Measurements from ENCODE around the gene TPCN1.
A peak's percentile ranks its signal among the peaks of the same experiment; 100 is the strongest.

Gene TPCN1

GRCh38 chr12:113226696-113227568 lies 5.7 kb downstream of the TPCN1 start:
- no peak for DNase-seq

DNA sequence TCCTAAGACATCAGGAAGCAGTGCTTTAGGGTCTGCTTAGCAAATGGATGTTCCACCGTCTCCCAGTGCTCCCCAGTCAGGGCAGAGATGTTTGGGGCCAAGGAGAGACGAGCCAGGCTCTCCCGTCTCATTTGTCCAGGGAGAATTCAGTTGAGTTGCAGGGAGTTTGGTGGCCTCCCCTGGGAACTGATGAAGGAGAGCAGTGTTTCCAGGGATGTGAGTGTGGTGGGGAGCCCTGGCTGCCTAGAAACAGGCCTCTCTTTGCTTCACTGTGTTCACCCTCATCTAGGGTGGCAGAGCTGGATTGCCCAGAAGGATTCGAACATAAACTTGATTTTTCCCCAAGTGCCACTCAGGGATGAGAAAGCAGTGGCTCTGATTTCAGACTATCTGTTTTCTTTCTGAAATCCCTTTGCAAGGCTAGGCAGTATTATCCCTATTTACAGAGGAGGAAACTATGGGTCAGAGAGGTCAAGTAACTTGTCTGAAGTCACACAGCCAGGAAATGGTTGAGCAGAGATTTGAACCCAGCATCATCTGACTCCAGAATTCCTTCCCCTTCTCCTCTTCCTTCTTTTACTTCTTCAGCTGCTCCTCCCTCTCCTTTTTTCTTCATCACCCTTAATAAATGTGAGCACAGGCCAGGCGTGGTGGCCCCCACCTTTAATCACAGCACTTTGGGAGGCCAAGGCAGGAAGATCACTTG lies 6.6 kb downstream of the TPCN1 start:
- DNase-seq, result no peak

- no peak for DNase-seq
Observed at GRCh38 chr12:113228394-113229028, 7.2 kb downstream of the TPCN1 start.

DNA sequence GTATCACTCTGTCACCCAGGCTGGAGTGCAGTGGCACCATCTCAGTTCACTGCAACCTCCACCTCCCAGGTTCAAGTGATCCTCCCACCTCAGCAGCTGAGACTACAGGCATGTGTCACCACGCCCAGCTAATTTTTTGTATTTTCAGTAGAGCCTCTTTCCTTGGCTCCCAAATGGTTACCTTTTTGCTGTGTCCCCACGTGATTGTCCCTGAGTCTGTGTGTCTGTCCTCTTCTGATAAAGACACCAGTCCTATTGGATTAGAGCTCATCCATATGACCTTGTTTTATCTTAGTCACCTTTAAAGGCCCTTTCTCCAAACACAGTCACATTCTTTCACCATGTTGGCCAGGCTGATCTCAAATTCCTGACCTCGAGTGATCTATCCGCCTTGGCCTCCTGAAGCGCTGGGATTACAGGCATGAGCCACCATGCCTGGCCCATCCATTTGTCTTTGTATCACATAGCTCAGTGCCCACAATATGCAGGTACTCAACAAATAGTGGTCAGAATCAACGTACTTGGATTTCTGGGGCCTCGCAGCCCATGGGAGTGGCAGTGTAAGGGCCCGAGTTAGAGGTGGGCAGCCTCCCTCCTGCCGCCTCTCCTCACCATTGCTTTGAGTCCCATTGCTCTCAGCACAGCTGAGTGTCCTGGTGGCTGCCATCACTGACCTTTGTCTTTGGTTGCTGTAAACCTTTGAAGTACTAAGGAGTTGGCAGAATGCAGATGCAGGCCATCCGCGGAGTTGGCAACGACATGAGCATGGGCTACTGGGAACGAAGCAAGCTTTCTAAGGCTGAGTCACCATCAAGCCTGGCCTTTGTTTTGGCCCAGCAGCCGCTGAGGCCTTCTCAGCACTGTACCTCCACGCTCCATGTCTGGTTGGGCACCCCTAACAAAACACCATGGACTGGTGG lies 9.3 kb downstream of the TPCN1 start:
- no peak for DNase-seq

DNA sequence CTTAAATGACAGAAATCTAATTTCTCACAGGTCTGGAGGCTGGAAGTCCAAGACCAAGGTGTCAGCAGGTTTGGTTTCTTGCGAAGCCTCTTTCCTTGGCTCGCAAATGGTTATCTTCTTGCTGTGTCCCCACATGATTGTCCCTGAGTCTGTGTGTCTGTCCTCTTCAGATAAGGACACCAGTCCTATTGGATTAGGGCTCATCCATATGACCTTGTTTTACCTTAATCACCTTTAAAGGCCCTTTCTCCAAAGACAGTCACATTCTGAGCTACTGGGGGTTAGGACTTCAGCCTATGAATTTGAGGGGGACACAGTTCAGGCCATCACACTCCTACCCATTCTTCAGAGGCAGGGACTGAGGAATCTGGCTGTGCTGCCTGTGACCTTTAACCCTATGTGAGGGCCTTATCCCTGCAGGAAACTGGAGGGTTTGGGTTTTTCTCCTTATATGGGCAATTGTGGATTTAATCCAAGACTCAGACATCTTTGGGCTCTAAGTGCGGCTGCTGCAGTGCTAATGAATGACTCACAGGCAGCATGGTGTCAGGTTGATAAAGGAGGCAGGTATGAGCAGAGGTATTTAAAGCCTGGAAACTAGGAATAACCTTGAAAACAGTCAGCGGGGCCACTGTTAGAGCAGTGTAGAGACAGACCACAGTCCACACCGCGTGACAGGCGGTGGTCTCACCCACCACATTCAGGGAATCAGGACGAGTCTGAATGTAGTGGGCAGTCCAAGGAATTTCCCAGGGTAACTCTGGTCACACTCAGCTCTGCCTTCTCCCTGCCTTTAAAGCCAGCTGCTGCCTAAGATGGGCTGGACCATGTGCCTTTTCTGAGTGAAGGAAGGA lies 10.2 kb downstream of the TPCN1 start:
- DNase-seq, result no peak

DNA sequence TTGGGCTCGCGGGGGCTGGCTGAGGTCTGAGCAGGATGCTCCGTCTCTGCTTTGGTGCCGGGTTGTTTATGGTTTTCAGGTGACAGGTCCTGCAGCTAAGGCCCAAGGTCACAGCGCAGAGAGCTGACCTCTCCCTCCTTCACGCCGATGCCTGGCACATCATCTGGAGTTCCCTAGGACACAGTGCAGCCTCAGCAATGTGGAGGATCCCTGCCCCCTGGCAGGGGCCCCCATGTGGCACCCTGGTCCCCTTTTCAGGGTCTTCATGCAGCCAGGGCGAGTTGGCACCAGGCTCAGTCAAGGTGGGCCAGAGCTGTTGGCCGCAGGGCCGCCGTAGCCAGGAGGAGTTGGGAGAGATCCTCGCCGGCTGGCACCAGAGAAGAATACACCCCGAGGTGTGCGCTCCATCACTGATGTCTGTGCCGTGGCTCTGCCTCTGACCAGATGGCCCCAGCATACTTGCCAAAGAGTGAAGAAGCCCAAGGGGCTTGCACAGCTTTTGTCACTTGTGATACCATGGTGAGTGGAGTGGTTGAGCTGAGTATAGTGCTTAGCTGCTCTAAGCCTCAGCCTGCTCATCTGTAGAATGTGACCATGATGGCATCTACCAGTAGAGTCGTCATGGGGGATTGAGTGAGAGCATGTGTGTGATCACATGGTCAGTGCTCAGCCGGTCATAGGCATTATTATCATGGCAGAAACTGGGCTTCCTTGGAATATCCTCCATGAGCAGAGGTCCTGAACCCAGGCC lies 11.0 kb downstream of the TPCN1 start:
- no peak for DNase-seq

GRCh38 chr12:113232840-113233585 lies 11.7 kb downstream of the TPCN1 start:
- DNase-seq, result peak; percentile 66

DNA sequence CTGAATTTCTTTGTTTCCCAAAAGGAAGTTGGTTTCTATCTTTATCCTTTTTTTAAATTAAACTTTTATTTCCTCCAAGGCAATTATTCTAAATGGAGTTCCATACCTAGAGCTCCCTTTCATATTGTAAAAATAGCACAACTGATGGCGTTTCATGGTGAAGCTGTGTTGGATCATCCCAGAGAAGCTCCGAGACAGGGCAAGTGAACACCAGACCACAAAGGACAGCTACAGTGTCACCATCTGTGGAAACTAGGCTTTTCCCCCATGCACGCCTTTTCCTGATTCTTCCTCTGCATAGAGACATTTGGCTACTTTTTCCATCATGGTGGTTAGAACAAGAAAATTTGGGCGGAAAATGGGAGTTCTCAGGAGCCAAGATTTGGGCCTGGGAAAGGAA lies 12.7 kb downstream of the TPCN1 start:
- DNase-seq, result no peak

DNA sequence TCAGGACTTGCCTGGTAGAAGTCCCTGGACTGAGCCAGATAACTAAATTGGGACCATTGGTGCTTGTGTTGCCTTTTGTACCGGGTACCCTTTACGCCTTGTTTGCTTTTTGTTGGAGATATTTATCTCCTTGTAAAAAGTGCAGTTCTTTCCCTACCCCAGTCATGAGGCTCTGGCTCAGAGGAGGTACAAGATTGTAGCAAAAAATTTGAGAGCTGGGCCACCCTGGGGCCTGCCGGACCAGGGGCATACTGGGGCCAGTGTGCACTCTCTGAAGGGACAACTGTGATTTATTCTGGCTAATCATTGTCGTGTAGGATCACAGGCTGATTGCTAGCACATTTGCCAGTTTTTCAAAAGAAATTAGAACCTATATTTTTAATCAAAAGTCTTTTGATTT lies 13.2 kb downstream of the TPCN1 start:
- no peak for DNase-seq

GRCh38 chr12:113235976-113236375 lies 14.7 kb downstream of the TPCN1 start:
- no peak for DNase-seq

DNA sequence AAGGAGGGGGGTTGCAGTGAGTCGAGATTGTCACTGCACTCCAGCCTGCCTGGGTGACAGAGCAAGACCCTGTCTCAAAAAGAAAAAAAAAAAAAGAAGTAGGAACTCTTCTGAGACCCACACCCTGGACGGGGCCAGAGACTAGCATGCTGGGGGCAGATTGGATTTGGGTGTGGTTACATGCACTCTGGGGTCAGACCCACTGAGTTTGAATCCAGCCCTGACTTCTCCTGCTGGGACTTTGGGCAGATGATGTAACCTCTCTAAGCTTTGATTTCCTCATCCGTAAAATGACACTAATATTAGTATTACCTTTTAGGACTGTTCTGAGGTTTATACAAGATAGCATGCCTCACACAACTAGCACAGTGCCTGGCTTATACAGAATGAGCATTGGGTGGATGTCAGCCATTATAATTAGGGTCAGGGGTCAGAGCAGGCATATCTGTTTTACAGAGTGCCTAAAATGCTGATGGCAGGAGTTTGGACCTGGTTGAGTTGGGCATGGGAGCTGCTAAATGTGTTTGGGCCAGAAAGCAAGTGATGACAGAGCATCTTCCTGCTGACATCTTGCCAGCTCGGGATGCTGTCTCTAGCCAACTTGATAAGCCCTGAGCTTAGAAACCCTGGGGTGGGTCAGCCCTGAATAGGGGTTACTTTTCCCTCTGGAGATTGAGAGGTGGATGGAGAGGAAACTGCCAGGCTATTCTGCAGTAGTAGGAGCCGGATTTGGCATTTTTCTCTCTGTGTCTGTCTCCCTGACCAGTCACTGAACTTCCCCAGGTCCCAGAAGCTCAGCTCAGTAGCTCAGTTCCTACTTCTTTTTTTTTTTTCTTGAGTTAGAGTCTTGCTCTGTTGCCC lies 15.5 kb downstream of the TPCN1 start:
- DNase-seq, result no peak

DNA sequence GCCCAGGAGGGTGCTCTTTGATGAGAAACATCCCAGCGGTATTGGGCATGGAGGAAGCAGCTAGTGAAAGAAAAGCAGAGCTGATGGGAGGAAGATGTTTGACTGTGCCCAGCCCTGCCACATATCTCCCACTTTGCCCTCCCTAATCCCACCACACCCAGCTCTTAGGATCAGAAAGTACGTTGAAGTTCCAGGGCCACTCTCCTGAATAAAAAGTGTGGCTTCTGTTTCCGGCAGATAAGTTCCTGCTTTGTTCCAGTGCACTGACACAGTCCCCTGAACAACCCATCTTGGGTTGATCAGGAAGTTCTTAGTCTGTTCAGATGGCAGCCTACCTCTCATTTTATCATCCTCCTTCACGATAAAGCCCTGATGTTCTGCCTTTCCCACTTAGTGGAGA lies 16.5 kb downstream of the TPCN1 start:
- DNase-seq, result no peak

DNA sequence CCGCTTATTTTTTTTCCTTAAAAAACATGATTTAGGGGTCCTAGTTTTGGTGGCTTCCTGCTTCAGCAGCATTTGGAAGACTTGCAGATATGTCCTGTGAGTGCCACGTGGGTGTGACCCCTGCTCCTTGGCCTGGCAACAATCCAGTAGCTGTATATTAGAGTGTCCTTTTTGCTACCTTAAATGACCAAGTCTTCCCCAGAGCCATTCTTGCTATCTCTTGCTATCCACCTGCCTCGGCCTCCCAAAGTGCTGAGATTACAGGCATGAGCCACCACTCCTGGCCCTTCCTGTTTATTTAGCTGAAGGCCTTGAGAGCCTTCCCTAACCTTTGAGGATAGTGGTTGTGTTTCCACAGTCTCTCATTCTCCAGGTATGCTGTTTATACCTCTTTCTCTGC lies 17.0 kb downstream of the TPCN1 start:
- no peak for DNase-seq

DNA sequence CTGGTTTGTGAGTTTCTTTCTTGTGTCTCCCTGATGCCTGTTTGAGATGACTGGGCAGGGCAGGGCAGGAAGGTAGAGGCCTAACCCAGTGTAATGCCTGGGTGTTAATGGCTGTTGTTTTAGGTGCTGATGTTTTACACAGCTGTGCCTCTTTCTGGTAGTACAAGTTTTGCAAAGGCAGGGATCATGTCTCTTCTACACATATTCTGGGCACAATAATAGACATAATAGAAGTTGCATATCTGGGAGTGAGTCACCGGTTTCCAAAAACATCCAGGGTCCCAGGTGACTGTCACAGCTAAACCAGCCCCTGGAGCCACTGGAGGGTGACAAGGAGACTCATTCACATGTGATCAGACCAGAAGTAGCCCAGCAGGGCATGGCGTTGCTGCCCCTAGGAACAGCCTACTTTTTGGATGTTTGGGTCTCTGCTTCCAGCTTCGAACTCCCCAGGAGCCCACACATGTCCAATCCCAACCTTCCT lies 18.1 kb downstream of the TPCN1 start:
- no peak for DNase-seq

GRCh38 chr12:113239811-113240331 lies 18.6 kb downstream of the TPCN1 start:
- no peak for DNase-seq

- DNase-seq, result no peak
Observed at GRCh38 chr12:113240395-113240794, 19.1 kb downstream of the TPCN1 start.

GRCh38 chr12:113241191-113242025 lies 20.1 kb downstream of the TPCN1 start:
- no peak for DNase-seq

GRCh38 chr12:113242026-113242418 lies 20.8 kb downstream of the TPCN1 start:
- no peak for DNase-seq
